AG10803 (cell line): Measurements from ENCODE around the gene FBRS.

Source experiments
- DNase-seq: peaks from one replicate; pipeline ENCODE4 v3.0.0; 2010; ENCODE audit warnings: low read depth
- H3K4me3 ChIP-seq: 2 replicates; pipeline ENCODE4 v1.5.1; 2011; ENCODE audit warnings: mild to moderate bottlenecking, low read length, control low read depth
- TF ChIP-seq, protein P1 (sequence below): conservative IDR thresholded peaks from 2 replicates; pipeline ENCODE4 v1.5.1; 2011; ENCODE audit warnings: mild to moderate bottlenecking, low read length, control low read depth, inconsistent platforms

Gene FBRS

GRCh38 chr16:30662449-30662848 is 4.2 kb downstream of the FBRS start:
- H3K4me3 ChIP-seq = no peak overlapping the region
- TF ChIP-seq, protein P1, sequence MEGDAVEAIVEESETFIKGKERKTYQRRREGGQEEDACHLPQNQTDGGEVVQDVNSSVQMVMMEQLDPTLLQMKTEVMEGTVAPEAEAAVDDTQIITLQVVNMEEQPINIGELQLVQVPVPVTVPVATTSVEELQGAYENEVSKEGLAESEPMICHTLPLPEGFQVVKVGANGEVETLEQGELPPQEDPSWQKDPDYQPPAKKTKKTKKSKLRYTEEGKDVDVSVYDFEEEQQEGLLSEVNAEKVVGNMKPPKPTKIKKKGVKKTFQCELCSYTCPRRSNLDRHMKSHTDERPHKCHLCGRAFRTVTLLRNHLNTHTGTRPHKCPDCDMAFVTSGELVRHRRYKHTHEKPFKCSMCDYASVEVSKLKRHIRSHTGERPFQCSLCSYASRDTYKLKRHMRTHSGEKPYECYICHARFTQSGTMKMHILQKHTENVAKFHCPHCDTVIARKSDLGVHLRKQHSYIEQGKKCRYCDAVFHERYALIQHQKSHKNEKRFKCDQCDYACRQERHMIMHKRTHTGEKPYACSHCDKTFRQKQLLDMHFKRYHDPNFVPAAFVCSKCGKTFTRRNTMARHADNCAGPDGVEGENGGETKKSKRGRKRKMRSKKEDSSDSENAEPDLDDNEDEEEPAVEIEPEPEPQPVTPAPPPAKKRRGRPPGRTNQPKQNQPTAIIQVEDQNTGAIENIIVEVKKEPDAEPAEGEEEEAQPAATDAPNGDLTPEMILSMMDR = no peak
- DNase-seq = no peak

DNA sequence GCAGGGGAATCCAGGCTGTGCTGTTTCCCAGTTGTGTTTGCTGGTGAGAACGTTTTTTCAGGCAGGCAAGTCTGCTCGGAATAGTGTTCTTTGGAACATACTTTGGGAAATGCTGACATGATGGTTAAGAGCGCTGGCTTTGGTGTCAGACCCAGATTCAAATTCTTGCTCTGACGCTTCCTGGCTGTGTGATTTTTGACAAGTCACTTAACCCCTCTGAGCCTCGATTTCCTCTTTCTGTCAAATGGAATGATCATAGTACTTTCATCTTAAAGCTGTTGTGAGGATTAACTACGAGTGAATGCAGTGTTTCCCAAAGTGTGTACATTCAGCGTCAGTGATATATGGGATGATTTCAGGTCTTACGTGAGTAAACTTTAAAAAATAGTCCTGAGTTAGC is 4.8 kb downstream of the FBRS start:
- TF ChIP-seq, protein P1 = no peak
- no peak overlapping the region for H3K4me3 ChIP-seq
- DNase-seq = no peak

DNA sequence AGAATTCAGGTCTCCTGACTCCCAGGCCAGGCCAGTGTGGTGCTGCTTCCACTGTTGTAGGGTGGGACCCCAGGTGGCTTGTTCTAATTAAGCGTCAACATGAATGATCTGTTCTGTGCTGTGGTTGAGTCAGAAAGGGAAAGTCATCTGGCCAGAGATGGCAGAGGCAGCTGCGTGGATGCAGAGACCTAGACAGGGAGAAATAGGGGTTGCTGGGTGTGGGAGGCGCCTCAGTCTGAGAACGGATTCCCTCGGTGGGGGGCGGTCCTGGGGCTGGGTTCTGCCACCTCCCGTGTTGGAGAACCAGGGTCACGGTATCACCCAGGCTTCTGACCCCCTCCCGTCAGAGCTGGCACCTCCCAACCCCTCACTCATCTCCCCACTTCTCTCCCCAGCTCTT is 5.6 kb downstream of the FBRS start:
- no peak for DNase-seq
- TF ChIP-seq, protein P1 = no peak
- H3K4me3 ChIP-seq = no peak overlapping the region

DNA sequence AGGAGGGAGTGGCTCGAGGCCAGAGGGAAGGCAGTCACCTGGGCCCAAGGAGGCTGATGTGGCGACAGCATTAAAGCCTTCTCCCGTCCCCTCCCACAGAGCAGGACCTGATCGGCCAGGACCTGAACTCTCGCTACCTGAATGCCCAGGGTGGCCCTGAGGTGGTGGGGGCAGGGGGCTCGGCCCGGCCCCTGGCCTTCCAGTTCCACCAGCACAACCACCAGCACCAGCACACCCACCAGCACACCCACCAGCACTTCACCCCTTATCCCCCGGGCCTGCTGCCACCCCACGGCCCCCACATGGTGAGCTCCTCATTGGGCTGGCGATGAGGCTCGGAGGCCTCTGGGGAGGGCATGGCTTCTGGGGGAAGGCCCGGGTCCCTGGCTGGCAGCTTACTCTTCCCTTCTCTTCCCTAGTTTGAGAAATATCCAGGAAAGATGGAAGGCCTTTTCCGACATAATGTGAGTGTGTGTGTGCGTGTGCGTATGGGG is 6.4 kb downstream of the FBRS start:
- no peak for DNase-seq
- TF ChIP-seq, protein P1 = no peak
- no peak overlapping the region for H3K4me3 ChIP-seq

- no peak for DNase-seq
- TF ChIP-seq, protein P1 = no peak
Measured at GRCh38 chr16:30665155-30665829, 7.1 kb downstream of the FBRS start.

DNA sequence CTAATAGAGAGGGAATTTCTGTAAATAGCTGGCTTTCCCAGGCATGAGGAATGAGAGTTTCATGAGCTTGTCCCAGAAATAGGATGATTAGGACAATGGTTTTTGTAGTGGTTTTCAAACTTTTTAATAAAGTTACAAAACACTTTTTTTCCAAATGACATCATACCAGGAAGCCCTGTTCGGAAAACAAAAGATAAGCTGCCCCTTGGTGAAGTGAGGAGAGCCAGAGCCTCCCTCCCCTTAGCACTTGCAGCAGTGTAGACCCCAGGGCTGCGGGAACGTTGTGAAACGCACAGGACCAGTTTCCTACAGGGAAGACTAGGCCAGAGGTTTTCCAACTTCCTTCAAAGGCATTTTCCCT is 7.6 kb downstream of the FBRS start:
- TF ChIP-seq, protein P1 = no peak

More at GRCh38 chr16:30665155-30665829, 7.1 kb downstream of the FBRS start:
- no peak overlapping the region for H3K4me3 ChIP-seq

DNA sequence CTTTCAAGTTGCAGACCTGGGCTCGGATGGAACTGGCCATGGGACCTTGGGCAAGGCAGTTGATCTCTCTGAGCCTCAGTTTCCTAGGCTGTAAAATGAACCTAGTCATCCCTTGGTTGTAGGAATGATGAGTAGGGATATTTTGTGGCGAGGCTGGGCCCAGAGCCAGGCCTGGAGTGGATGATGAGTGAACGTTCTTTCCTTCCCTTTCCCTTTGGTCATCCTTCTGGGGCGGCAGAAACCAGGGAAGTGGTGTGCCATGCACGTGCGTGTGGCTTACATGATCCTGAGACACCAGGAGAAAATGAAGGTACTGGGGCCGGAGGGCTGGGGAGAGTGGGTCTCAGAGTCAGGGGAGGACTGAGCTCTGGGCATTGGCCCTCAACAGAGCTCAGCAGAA is 8.4 kb downstream of the FBRS start:
- DNase-seq = no peak
- TF ChIP-seq, protein P1 = no peak
- H3K4me3 ChIP-seq = no peak overlapping the region

More for the DNA sequence above, 7.6 kb downstream of the FBRS start:
- H3K4me3 ChIP-seq = no peak overlapping the region
- DNase-seq = no peak
